OCI-LY3 (cell line): ENCODE measurements around the gene SMAD7.

ENCODE experiments used
- H2AFZ ChIP-seq: fragments of 200-600, 300-600 bp; shearing (Covaris generic); 2 replicates; pipeline ENCODE4 v1.6.0; 2014; ENCODE audit warnings: antibody characterized with exemption, low read depth, low read length
- H3K27ac ChIP-seq: fragments of 200-600, 300-600 bp; sonication (generic); 2 replicates; pipeline ENCODE4 v1.5.1; 2014; ENCODE audit warnings: mild to moderate bottlenecking, low read length, moderate library complexity, mixed read lengths
- H3K27me3 ChIP-seq: fragments of 200-600, 300-600 bp; sonication (generic); 2 replicates; pipeline ENCODE4 v1.6.1; 2014; ENCODE audit warnings: low read depth, low read length, mixed read lengths
- H3K36me3 ChIP-seq: fragments of 200-600, 300-600 bp; sonication (generic); replicated peaks from 2 replicates; pipeline ENCODE3; 2014; ENCODE audit warnings: low read depth, low read length, mixed read lengths
- H3K4me1 ChIP-seq: fragments of 300-600, 200-600 bp; sonication (generic); 2 replicates; pipeline ENCODE4 v1.6.1; 2014; ENCODE audit warnings: low read length, mixed read lengths
- H3K4me2 ChIP-seq: fragments of 200-600, 300-600 bp; sonication (generic); 2 replicates; pipeline ENCODE4 v1.6.1; 2014; ENCODE audit warnings: low read length, mixed read lengths
- H3K4me3 ChIP-seq: fragments of 300-600, 200-600 bp; sonication (generic); 2 replicates; pipeline ENCODE4 v1.5.1; 2014; ENCODE audit warnings: antibody characterized with exemption, mild to moderate bottlenecking, low read length, moderate library complexity
- H3K79me2 ChIP-seq: fragments of 300-600, 200-600 bp; shearing (Covaris generic); 2 replicates; pipeline ENCODE4 v1.6.1; 2014; ENCODE audit warnings: mild to moderate bottlenecking, low read length, mixed read lengths
- H3K9ac ChIP-seq: fragments of 300-600, 200-600 bp; shearing (Covaris generic); 2 replicates; pipeline ENCODE4 v1.6.0; 2014; ENCODE audit warnings: mild to moderate bottlenecking, low read length, moderate library complexity
- H3K9me3 ChIP-seq: fragments of 200-600, 300-600 bp; shearing (Covaris generic); 2 replicates; pipeline ENCODE4 v1.6.1; 2014; ENCODE audit warnings: low read length, mixed read lengths; ENCODE audit not compliant: insufficient read depth
- H4K20me1 ChIP-seq: fragments of 200-600, 300-600 bp; sonication (generic); 2 replicates; pipeline ENCODE4 v1.6.1; 2016; ENCODE audit warnings: low read length, mixed read lengths; ENCODE audit not compliant: insufficient read depth
- CTCF ChIP-seq: fragments of 200-600, 300-600 bp; sonication (generic); IDR thresholded peaks from 2 replicates; pipeline ENCODE4 v1.5.1; 2014; ENCODE audit warnings: antibody characterized with exemption, low read length, low read depth
- EZH2phosphoT487 ChIP-seq: fragments of 200-600 bp; shearing (Covaris generic); IDR thresholded peaks from 2 replicates; pipeline ENCODE4 v1.6.1; 2018; ENCODE audit warnings: antibody characterized with exemption, mixed run types, low read depth

The SMAD7 gene

GRCh38 chr18:48993586-48993985 is 42.8 kb upstream of the SMAD7 start:
- H3K27me3 ChIP-seq: peaks cover 16% of the 10 kb centered on the region
- H3K4me1 ChIP-seq: peaks cover 10% of the 10 kb centered on the region
- no peak overlapping the region for H2AFZ ChIP-seq
- H4K20me1 ChIP-seq: no peaks in the 10 kb centered on the region
- H3K9me3 ChIP-seq: no peaks in the 10 kb centered on the region
- H3K36me3 ChIP-seq: no peaks in the 10 kb centered on the region
- no peak overlapping the region for H3K4me3 ChIP-seq
- no peaks in the 10 kb centered on the region for H3K79me2 ChIP-seq
- TF ChIP-seq CTCF (no peak), EZH2phosphoT487 (no peak)
- H3K27ac ChIP-seq: no peak overlapping the region
- H3K4me2 ChIP-seq: no peak overlapping the region
- no peak overlapping the region for H3K9ac ChIP-seq

GRCh38 chr18:48992791-48993555 is 42.2 kb upstream of the SMAD7 start:
- H3K9me3 ChIP-seq: no peaks in the 10 kb centered on the region
- H3K4me1 ChIP-seq: peaks cover 10% of the 10 kb centered on the region
- H3K4me3 ChIP-seq: peak overlapping the region; percentile 28
- H3K9ac ChIP-seq: no peak overlapping the region
- H3K36me3 ChIP-seq: no peaks in the 10 kb centered on the region
- H3K27me3 ChIP-seq: peaks cover 10% of the 10 kb centered on the region
- no peaks in the 10 kb centered on the region for H4K20me1 ChIP-seq
- no peaks in the 10 kb centered on the region for H3K79me2 ChIP-seq
- H2AFZ ChIP-seq: peak overlapping the region; percentile 80
- H3K4me2 ChIP-seq: peak overlapping the region; percentile 60
- no peak overlapping the region for H3K27ac ChIP-seq
- TF ChIP-seq EZH2phosphoT487 (no peak), CTCF (no peak; the same call in 1 of the 2 replicates)

GRCh38 chr18:48992133-48992532 is 41.4 kb upstream of the SMAD7 start:
- no peaks in the 10 kb centered on the region for H3K9me3 ChIP-seq
- peaks cover 10% of the 10 kb centered on the region for H3K4me1 ChIP-seq
- no peaks in the 10 kb centered on the region for H3K36me3 ChIP-seq
- peaks cover 10% of the 10 kb centered on the region for H3K27me3 ChIP-seq
- peak overlapping the region; percentile 60; the same call in 1 of the 2 replicates for H3K4me2 ChIP-seq
- H4K20me1 ChIP-seq: no peaks in the 10 kb centered on the region
- no peak overlapping the region for H3K4me3 ChIP-seq
- no peaks in the 10 kb centered on the region for H3K79me2 ChIP-seq
- no peak overlapping the region for H3K9ac ChIP-seq
- TF ChIP-seq EZH2phosphoT487 (no peak), CTCF (no peak)
- H2AFZ ChIP-seq: no peak overlapping the region
- H3K27ac ChIP-seq: no peak overlapping the region

GRCh38 chr18:48991676-48992075 is 40.9 kb upstream of the SMAD7 start:
- no peaks in the 10 kb centered on the region for H3K9me3 ChIP-seq
- H3K4me1 ChIP-seq: peaks cover 10% of the 10 kb centered on the region
- no peak for TF ChIP-seq CTCF
- TF ChIP-seq EZH2phosphoT487: no peak
- no peak overlapping the region for H3K4me3 ChIP-seq
- H3K4me2 ChIP-seq: no peak overlapping the region
- H3K36me3 ChIP-seq: no peaks in the 10 kb centered on the region
- no peak overlapping the region for H2AFZ ChIP-seq
- no peak overlapping the region for H3K27ac ChIP-seq
- peaks cover 10% of the 10 kb centered on the region for H3K27me3 ChIP-seq
- no peak overlapping the region for H3K9ac ChIP-seq
- H3K79me2 ChIP-seq: no peaks in the 10 kb centered on the region
- no peaks in the 10 kb centered on the region for H4K20me1 ChIP-seq
